Measurements from ENCODE around the gene CAMK1.

Gene CAMK1

GRCh38 chr3:9770276-9770812 lies 597 bp upstream of the CAMK1 start:
- no peak for DNase-seq

GRCh38 chr3:9769012-9769411 lies 735 bp downstream of the CAMK1 start:
- no peak for DNase-seq

- no peak for DNase-seq
Measured at GRCh38 chr3:9768141-9768775, 1.5 kb downstream of the CAMK1 start.

GRCh38 chr3:9767418-9767817 lies 2.3 kb downstream of the CAMK1 start:
- no peak for DNase-seq

- no peak for DNase-seq
Measured at GRCh38 chr3:9765865-9766264, 3.9 kb downstream of the CAMK1 start.

GRCh38 chr3:9762871-9763270 lies 6.9 kb downstream of the CAMK1 start:
- no peak for DNase-seq

- DNase-seq, result no peak
Measured at GRCh38 chr3:9761919-9762318, 7.8 kb downstream of the CAMK1 start.

- DNase-seq, result no peak
Measured at GRCh38 chr3:9760779-9761505, 8.8 kb downstream of the CAMK1 start.

GRCh38 chr3:9757427-9757826 lies 12.3 kb downstream of the CAMK1 start:
- no peak for DNase-seq

GRCh38 chr3:9754678-9755077 lies 15.1 kb downstream of the CAMK1 start:
- DNase-seq, result no peak

GRCh38 chr3:9750556-9751411 lies 19.0 kb downstream of the CAMK1 start:
- no peak for DNase-seq

GRCh38 chr3:9749645-9750555 lies 19.8 kb downstream of the CAMK1 start, which contains the start of gene OGG1:
Gene OGG1 (plus strand): TSS chr3:9749952. CDS start chr3:9750287, 335 bp downstream.
- peak; percentile 97 for DNase-seq

- DNase-seq, result no peak
Measured at GRCh38 chr3:9749296-9749644, 20.5 kb downstream of the CAMK1 start.

- no peak for DNase-seq
Measured at GRCh38 chr3:9748031-9748430, 21.7 kb downstream of the CAMK1 start.

GRCh38 chr3:9747267-9747666 lies 22.5 kb downstream of the CAMK1 start:
- no peak for DNase-seq

- no peak for DNase-seq
Measured at GRCh38 chr3:9746330-9746729, 23.4 kb downstream of the CAMK1 start.

GRCh38 chr3:9745521-9745920 lies 24.2 kb downstream of the CAMK1 start:
- DNase-seq, result no peak

GRCh38 chr3:9744162-9744561 lies 25.6 kb downstream of the CAMK1 start:
- DNase-seq, result no peak

GRCh38 chr3:9743548-9743947 lies 26.2 kb downstream of the CAMK1 start:
- DNase-seq, result no peak

- no peak for DNase-seq
Measured at GRCh38 chr3:9742560-9742959, 27.2 kb downstream of the CAMK1 start.

- no peak for DNase-seq
Measured at GRCh38 chr3:9739181-9739580, 30.6 kb downstream of the CAMK1 start.

- DNase-seq, result no peak
Measured at GRCh38 chr3:9736831-9737230, 32.9 kb downstream of the CAMK1 start.
